Ramos (cell line): ENCODE measurements around the gene ITGAD.

Experiments used
- in situ Hi-C: fragments of 300-500 bp; cut with MboI; formaldehyde crosslinking; loops from one replicate; pipeline ENCODE4 v1.14.3; 2022; ENCODE audit warnings: low sequenced_read_pairs; ENCODE audit not compliant: unreplicated experiment

ITGAD gene

DNA sequence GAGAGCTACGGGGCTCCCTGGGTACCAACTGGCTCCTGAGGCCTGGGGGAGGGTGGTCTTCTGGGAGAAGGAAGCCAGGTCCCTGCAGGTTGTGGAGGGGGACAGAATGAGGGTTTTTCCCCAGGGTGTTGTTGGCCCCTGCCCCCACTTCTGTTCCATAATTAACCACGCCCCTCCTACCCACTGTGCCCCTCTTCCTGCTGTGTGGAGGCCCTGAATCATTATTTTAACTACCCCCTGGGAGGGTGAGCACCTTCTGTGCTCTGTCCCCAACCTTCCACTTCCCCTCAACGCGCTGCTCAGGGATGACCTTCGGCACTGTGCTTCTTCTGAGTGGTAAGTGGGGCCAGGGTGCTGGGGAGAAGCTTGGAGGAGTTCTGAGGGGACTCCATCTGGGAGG is at the start of gene ITGAD:
Gene ITGAD (plus strand): TSS at position 280 of the 400 bp plus-strand sequence. CDS start 26 bp downstream, at position 306.
- in situ Hi-C loops = no loop called here

DNA sequence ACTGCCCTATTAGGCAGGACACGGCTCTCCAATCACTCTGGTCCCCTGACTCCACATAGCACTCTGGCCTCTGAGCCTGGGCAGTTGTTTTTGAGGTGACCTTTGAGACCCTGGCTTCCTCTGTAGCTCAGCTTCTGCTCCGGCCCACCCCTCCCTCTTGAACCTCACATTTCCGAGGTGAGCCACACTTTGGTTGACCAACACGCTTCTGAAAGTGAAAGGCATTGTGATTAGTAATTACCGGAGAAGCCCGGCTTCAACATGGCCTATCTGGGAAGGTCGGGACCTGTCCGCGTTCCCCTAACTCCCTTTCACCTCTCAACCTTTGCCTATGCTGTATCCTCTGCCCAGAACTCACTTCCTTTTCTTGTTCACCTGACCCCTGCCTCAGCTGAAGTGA is 48.4 kb upstream of the ITGAD start:
- in situ Hi-C loops = no loop called here

- in situ Hi-C loops = no loop called here
Observed at GRCh38 chr16:31347445-31347844, 45.7 kb upstream of the ITGAD start.

DNA sequence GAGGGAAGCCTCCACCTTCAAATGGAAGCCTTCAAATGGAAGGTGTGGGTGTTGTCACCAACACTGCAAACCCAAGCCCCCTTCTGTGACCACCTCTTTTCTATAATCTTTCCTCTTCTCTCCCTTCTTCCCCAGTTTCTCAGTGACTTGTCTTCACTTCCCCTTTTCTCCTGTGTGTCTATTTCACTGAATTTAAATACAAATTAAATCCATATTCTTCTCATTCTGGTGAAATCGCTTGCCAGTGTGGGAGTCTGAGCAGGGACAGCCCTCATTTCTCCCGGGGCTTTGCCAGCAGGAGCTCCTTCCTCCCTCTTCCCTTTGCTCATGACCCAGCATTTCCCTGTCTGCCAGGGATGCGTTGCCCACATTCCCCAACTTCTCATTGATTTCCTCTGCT is 44.6 kb upstream of the ITGAD start:
- in situ Hi-C loops = no loop called here

DNA sequence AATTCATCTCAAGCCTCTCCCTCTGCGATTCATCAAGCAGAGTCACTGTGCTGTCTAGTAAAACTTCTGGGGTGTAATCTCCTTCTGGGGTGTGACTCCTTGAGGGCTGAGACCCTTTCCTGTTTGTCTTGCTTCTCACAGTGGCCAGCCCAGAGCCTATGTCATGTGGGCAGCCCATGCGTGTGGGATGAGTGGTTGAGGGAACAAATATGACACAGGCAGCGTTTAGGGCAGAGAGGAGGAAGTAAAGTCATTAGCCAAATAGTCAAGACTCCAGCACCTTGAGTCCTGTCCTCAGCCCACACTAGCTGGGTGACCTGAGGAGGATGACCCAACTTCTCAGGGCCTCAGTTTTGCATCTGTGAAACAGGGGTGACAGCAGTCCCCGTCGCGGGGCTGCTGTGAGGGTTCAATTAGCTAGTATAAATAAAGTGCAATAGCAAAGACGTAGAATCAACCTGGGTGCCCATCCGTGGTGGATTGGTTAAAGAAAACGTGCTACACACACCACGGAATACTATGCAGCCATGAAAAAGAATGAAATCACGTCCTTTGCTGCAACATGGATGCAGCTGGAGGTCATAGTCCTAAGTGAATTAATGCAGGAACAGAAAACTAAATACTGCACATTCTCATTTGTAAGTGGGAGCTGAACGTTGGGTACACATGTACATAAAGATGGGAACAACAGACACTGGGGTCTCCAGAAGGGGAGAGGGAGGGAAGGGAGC is 42.7 kb upstream of the ITGAD start:
- in situ Hi-C loops = no loop called here

DNA sequence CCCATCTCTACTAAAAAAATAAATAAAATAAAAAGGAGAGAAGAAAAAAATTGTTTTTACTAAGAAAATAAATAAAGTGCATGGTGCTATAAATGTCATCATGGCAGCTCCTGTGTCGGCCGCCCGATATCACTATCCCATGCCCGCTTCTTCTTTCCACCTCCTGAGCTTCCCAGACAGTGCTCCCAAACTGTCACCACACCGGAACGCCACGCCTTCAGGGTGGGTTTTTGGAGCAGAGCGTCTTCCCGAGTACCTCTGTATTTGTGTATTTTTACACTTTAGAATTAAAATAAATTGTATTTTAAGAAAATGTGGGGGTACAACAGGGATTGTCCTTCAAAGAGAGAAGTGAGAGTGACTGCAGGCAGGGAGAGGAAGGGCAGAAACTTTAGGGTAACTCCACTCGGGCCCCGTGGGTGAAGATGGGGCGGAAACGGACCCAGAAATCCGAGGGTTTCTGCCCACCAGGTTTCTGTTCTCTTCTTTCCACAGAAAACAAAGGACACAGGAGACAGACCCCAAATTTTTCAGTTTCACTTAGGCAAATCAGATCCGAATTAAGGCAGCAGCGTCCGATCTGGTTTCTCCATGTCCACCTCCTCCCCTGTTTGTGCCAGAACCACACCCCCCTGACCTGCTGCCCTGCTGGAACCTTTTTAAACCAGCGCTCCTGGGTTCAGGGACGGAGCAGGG is 41.7 kb upstream of the ITGAD start:
- in situ Hi-C loops = no loop called here

GRCh38 chr16:31351942-31352325 is 41.2 kb upstream of the ITGAD start:
- in situ Hi-C loops = no loop called here

GRCh38 chr16:31352376-31353115 is 40.6 kb upstream of the ITGAD start:
- in situ Hi-C loops = no loop called here

GRCh38 chr16:31354394-31355291 is 38.5 kb upstream of the ITGAD start, which contains the start of gene ITGAX:
TSS of gene ITGAX (plus strand) at chr16:31355176. CDS start at chr16:31355255, 79 bp downstream.
- in situ Hi-C loops = no loop called here

- in situ Hi-C loops = no loop called here
Observed at GRCh38 chr16:31355431-31356100, 37.6 kb upstream of the ITGAD start.

GRCh38 chr16:31356566-31357323 is 36.4 kb upstream of the ITGAD start:
- in situ Hi-C loops = no loop called here

DNA sequence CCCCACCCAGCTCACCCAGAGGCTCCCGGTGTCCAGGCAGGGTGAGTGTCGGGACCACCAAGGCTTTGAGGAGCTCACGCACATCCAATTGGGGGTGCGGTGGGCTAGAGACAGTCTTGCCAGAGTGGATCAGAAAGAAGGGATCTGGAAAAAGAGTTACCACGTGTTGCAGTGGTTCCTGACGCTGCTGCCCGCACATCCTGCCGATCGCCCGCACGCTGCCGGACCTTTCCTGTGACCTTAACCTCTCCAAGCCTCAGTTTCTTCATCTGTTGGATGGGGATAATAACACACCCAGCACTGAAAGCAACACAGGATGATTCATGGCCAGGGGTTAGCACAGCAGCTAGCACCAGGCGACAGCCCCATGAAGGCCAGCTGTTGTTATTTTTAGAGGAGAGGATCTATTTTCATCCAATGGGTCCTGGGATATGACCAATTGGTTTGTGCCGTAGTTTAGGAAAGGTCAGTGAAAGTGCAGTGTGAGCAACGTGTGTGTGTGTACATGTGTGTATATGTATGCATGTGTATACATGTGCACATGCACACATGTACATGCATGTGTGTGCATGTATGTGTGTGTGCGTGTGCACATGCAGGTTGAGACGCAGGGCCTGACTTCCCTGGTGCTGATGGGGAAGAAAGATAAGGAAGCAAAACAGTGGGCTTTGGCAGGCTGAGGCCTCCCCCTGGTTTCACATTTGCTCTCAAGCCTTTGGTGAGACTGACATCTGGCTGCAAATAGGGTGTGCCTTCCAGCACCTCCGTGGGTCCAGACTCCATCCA is 35.6 kb upstream of the ITGAD start:
- in situ Hi-C loops = no loop called here

GRCh38 chr16:31360251-31360650 is 32.9 kb upstream of the ITGAD start:
- in situ Hi-C loops = no loop called here

GRCh38 chr16:31361201-31362110 is 31.7 kb upstream of the ITGAD start:
- in situ Hi-C loops = no loop called here

- in situ Hi-C loops = no loop called here
Observed at GRCh38 chr16:31362476-31363405, 30.4 kb upstream of the ITGAD start.

GRCh38 chr16:31363721-31364120 is 29.4 kb upstream of the ITGAD start:
- in situ Hi-C loops = no loop called here
